Endothelial cell of umbilical vein (primary cell): ENCODE data around the gene NEUROG1. TPM values are rescaled to one million over a fixed set of nuclear protein-coding genes. Genes with fewer than 3 reads are reported as not detected.

Experiments used
- BruUV-seq: library from RNA; stranded (reverse); fragments of 400-500 nt; replicated peaks from 2 replicates; lab custom pipeline; 2021; lab: Mats Ljungman, UMichigan
- CTCF ChIA-PET: fragments of 300-600, 350-600 bp; sonication (Branson Sonifier 250); formaldehyde crosslinking; loops from one replicate; lab custom pipeline; 2021; ENCODE audit warnings: antibody characterized with exemption, inconsistent platforms; lab: Charles Lee
- POLR2A ChIA-PET: fragments of 300-600, 350-600 bp; sonication (Branson Sonifier 250); formaldehyde crosslinking; loops from one replicate; lab custom pipeline; 2021; ENCODE audit warnings: antibody characterized with exemption, inconsistent platforms; lab: Charles Lee
- DNase-seq: peaks from one replicate; pipeline ENCODE4 v3.0.0-alpha.2; 2011; ENCODE audit warnings: low read depth, low spot score
- FAIRE-seq: peaks from 2 replicates; lab custom pipeline; 2011; peaks lifted over from hg19 to GRCh38; lab: Jason Lieb, UNC
- H2AFZ ChIP-seq: 2 replicates; pipeline ENCODE4 v1.6.0; 2012; ENCODE audit warnings: low read depth, low read length, control low read depth, inconsistent platforms
- H3K27ac ChIP-seq: 2 replicates; pipeline ENCODE4 v1.5.1; 2011; ENCODE audit warnings: low read depth, mild to moderate bottlenecking, control low read depth, low read length, moderate library complexity; ENCODE audit not compliant: insufficient read depth
- H3K27me3 ChIP-seq, 2 experiments: 2 replicates each; pipeline versions ENCODE4 v1.6.0 to v1.6.1; 2011; ENCODE audit warnings: low read length in 2 of 2, mixed read lengths in 1 of 2; ENCODE audit not compliant: control insufficient read depth in 2 of 2, insufficient read depth in 2 of 2
- H3K36me3 ChIP-seq, 2 experiments: 2 replicates in 1 of 2; 3 replicates in 1 of 2; pipeline ENCODE4 v1.5.1; 2011; ENCODE audit warnings: low read length in 2 of 2, mild to moderate bottlenecking in 1 of 2, moderate library complexity in 1 of 2; ENCODE audit not compliant: control insufficient read depth in 2 of 2, insufficient read depth in 2 of 2; ENCODE audit errors: extremely low read depth in 1 of 2
- H3K4me1 ChIP-seq: 3 replicates; pipeline ENCODE4 v1.5.1; 2011; ENCODE audit warnings: mild to moderate bottlenecking, low read length; ENCODE audit not compliant: control insufficient read depth, insufficient read depth; ENCODE audit errors: extremely low read depth
- H3K4me2 ChIP-seq: 2 replicates; pipeline ENCODE4 v1.6.1; 2011; ENCODE audit warnings: low read length, control low read depth, mixed read lengths; ENCODE audit not compliant: insufficient read depth
- H3K4me3 ChIP-seq, 3 experiments: fragments of 200-600 bp in 1 of 3; sonication (generic), shearing (Covaris generic) in 1 of 3; replicated peaks in 1 of 3; 2 replicates each; pipeline ENCODE4 v1.5.1; 2011 to 2016; ENCODE audit warnings: control low read depth in 3 of 3, low read length in 3 of 3, mild to moderate bottlenecking in 2 of 3, inconsistent platforms in 1 of 3, low read depth in 1 of 3, moderate library complexity in 1 of 3; ENCODE audit not compliant: insufficient read depth in 1 of 3
- H3K79me2 ChIP-seq: 2 replicates; pipeline ENCODE4 v1.6.0; 2012; ENCODE audit warnings: low read length, inconsistent platforms; ENCODE audit not compliant: control insufficient read depth, insufficient read depth
- H3K9ac ChIP-seq: replicated peaks from 2 replicates; pipeline ENCODE3; 2011; ENCODE audit warnings: low read length, control low read depth; ENCODE audit not compliant: insufficient read depth; ENCODE audit errors: extremely low read depth
- H3K9me1 ChIP-seq: replicated peaks from 3 replicates; pipeline ENCODE4 v1.6.0; 2011; ENCODE audit warnings: mild to moderate bottlenecking, low read length; ENCODE audit not compliant: control insufficient read depth, insufficient read depth; ENCODE audit errors: extremely low read depth
- H3K9me3 ChIP-seq: replicated peaks from 2 replicates; pipeline ENCODE4 v1.5.1; 2012; ENCODE audit warnings: low read length, inconsistent platforms; ENCODE audit not compliant: control insufficient read depth, insufficient read depth
- H4K20me1 ChIP-seq: replicated peaks from 2 replicates; pipeline ENCODE3; 2011; ENCODE audit warnings: mild to moderate bottlenecking, low read length; ENCODE audit not compliant: control insufficient read depth, insufficient read depth; ENCODE audit errors: extremely low read depth
- EZH2 ChIP-seq: IDR thresholded peaks from 2 replicates; pipeline ENCODE4 v1.6.1; 2012; ENCODE audit warnings: borderline replicate concordance, low read depth, mild to moderate bottlenecking, moderate library complexity, low read length, inconsistent platforms; ENCODE audit not compliant: severe bottlenecking
- FOS ChIP-seq: IDR thresholded peaks from 2 replicates; pipeline ENCODE4 v1.6.1; 2011; ENCODE audit warnings: mild to moderate bottlenecking, low read length, moderate library complexity, borderline replicate concordance; ENCODE audit not compliant: insufficient read depth
- GATA2 ChIP-seq: IDR thresholded peaks from 2 replicates; pipeline ENCODE4 v1.7.0; 2011; ENCODE audit warnings: low read depth, mild to moderate bottlenecking, moderate library complexity, mixed read lengths, low read length; ENCODE audit not compliant: insufficient read length, insufficient read depth
- JUN ChIP-seq: IDR thresholded peaks from 2 replicates; pipeline ENCODE4 v1.6.1; 2011; ENCODE audit warnings: borderline replicate concordance, low read depth; ENCODE audit not compliant: insufficient read length, insufficient read depth
- MYC ChIP-seq: IDR thresholded peaks from one replicate; pipeline ENCODE4 v1.6.1; 2011; ENCODE audit warnings: mild to moderate bottlenecking, low read depth, low read length
- POLR2A ChIP-seq: IDR thresholded peaks from 2 replicates; pipeline ENCODE4 v1.6.1; 2012; ENCODE audit warnings: low read depth, mild to moderate bottlenecking, control low read depth, low read length
- POLR2AphosphoS5 ChIP-seq: IDR thresholded peaks from 2 replicates; pipeline ENCODE4 v1.6.1; 2012; ENCODE audit warnings: low read depth, mild to moderate bottlenecking, control low read depth, low read length, moderate library complexity; ENCODE audit not compliant: insufficient read depth
- dilution Hi-C: fragments of 300-500 bp; cut with MboI; formaldehyde crosslinking; loops from one replicate; pipeline ENCODE4 v1.15.0; 2019; ENCODE audit warnings: low sequenced_read_pairs; ENCODE audit not compliant: extremely low pct_ligation_motif_present
- intact Hi-C: fragments of 100-400 bp; cut with micrococcal nuclease; formaldehyde crosslinking; loops from one replicate; pipeline ENCODE4 v1.10.0; 2022
- polyA plus RNA-seq, 4 experiments: library from polyadenylated mRNA; depleted of rRNA in 3 of 4; stranded (reverse) in 3 of 4; unstranded in 1 of 4; fragments of >200 nt; gene quantifications; 2 replicates each; pipeline versions ENCODE4 v1.2.1 to v1.2.3, GENCODE V29; 2011 to 2012; ENCODE audit warnings: missing spikeins in 1 of 4
- total RNA-seq: library from RNA; stranded (reverse); gene quantifications from 2 replicates; pipeline ENCODE4 v1.2.3, GENCODE V29; 2021
- TF ChIP-seq, protein P1 (sequence below): IDR thresholded peaks from 2 replicates; pipeline ENCODE4 v1.6.1; 2011; ENCODE audit not compliant: insufficient read depth, insufficient read length
- TF ChIP-seq, protein P2 (sequence below), 2 donors: IDR thresholded peaks; 1 replicate in 1 of 2; 2 replicates in 1 of 2; pipeline ENCODE4 v1.5.1; 2011; ENCODE audit warnings: low read length in 2 of 2, mild to moderate bottlenecking in 2 of 2, moderate library complexity in 2 of 2, control low read depth in 1 of 2, inconsistent platforms in 1 of 2, low read depth in 1 of 2; ENCODE audit not compliant: insufficient read depth in 1 of 2; ENCODE audit errors: extremely low read depth in 1 of 2

NEUROG1 gene
- total and polyA plus RNA-seq, 2 donors (not counting 3 experiments of a cell fraction or from before 2014, with no cell fraction given) = not detected

DNA sequence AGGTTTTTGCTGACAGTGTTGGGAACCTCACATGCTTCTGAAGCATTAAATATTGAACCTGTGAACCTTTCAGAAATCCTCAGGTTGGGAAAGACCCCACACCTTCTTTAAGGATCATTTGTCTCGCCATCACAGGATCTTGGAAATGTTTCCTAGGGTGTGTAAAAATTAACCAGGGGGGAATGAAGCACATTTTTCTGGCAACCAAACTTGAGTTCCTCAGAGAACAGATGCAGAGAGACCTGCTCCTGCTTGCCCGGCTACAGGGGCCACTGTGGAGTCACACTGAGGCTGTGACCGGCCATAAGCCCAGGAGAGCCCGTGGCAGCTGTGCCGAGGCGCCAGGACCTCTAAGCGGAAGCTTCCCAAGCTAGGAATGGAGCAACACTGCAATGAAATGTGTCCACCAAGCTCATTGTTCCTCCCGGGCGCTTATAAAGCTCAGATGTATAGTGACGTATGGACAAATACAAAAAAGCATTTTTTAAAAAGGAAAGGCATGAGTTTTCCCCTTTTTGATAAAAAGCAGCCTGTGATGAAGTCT is 35.4 kb upstream of the NEUROG1 start:
- no peaks in the 10 kb centered on the region for H3K36me3 ChIP-seq
- intact Hi-C loops (no loop called here), dilution Hi-C loops (loop anchor here (25.0 kb wide), 1 partner anchor 109 kb away; the partner anchor contains the start of gene TIFAB)
- H3K27me3 ChIP-seq = peaks cover under 1 to 4% of the 10 kb centered on the region in 2 experiments
- H3K4me3 ChIP-seq = no peak overlapping the region
- FAIRE-seq = no peak
- no peaks in the 10 kb centered on the region for H3K79me2 ChIP-seq
- H3K9ac ChIP-seq = no peak overlapping the region
- no peak for TF ChIP-seq POLR2A
- no peak for TF ChIP-seq MYC
- no peak for TF ChIP-seq EZH2
- TF ChIP-seq JUN = no peak
- no peak for TF ChIP-seq POLR2AphosphoS5
- TF ChIP-seq, protein P1, sequence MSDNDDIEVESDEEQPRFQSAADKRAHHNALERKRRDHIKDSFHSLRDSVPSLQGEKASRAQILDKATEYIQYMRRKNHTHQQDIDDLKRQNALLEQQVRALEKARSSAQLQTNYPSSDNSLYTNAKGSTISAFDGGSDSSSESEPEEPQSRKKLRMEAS = no peak
- TF ChIP-seq, protein P2, sequence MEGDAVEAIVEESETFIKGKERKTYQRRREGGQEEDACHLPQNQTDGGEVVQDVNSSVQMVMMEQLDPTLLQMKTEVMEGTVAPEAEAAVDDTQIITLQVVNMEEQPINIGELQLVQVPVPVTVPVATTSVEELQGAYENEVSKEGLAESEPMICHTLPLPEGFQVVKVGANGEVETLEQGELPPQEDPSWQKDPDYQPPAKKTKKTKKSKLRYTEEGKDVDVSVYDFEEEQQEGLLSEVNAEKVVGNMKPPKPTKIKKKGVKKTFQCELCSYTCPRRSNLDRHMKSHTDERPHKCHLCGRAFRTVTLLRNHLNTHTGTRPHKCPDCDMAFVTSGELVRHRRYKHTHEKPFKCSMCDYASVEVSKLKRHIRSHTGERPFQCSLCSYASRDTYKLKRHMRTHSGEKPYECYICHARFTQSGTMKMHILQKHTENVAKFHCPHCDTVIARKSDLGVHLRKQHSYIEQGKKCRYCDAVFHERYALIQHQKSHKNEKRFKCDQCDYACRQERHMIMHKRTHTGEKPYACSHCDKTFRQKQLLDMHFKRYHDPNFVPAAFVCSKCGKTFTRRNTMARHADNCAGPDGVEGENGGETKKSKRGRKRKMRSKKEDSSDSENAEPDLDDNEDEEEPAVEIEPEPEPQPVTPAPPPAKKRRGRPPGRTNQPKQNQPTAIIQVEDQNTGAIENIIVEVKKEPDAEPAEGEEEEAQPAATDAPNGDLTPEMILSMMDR (IDR thresholded peaks at IDR 0.05; ENCODE audit: extremely low read depth in 1 of 2, insufficient read depth in 1 of 2, low read depth in 1 of 2, low read length in 2 of 2) = no peak
- no peak for TF ChIP-seq GATA2
- no peak for TF ChIP-seq FOS
- H3K9me3 ChIP-seq = no peaks in the 10 kb centered on the region
- no peaks in the 10 kb centered on the region for H3K9me1 ChIP-seq
- ChIA-PET POLR2A (no interaction called here), CTCF (interaction anchor here (1.0 to 14.3 kb wide), 5 partner anchors 10 to 259 kb away, joined by 3 to 664 read pairs (median 7); no protein-coding TSS in a partner anchor)
- no peaks in the 10 kb centered on the region for H4K20me1 ChIP-seq
- no TSS peak for BruUV-seq
- DNase-seq = no peak
- no peak overlapping the region for H3K27ac ChIP-seq
- no peaks in the 10 kb centered on the region for H3K4me1 ChIP-seq
- H3K4me2 ChIP-seq = no peak overlapping the region
- no peak overlapping the region for H2AFZ ChIP-seq
